ENCODE measurements around the gene KISS1.

GRCh38 chr1:204227351-204227750 is 31.1 kb upstream of the KISS1 start:
- TF ChIP-seq CTCF (IDR thresholded peaks at IDR 0.05 in 8 of 11, conservative IDR thresholded peaks at IDR 0.05 in 3 of 11): no peak
- TF ChIP-seq POLR2A (IDR thresholded peaks at IDR 0.05): no peak
- TF ChIP-seq POLR2AphosphoS5 (IDR thresholded peaks at IDR 0.05): no peak
